Activated CD8-positive, alpha-beta memory T cell treated with anti-CD3 and anti-CD28 coated beads, Interleukin-2, amount 50 U/mL, for 48 hours (primary cell): ENCODE measurements around the gene NIP7.
A peak's percentile ranks its signal among the peaks of the same experiment; 100 is the strongest.
"Not testable (repeated sequence)": the region's sequence is repeated elsewhere in the genome, so short reads cannot be mapped to it uniquely, and the experiment has no call there.

Source experiments
- DNase-seq: peaks from one replicate; pipeline ENCODE4 v3.0.0-alpha.2; 2020

The NIP7 gene

GRCh38 chr16:69348222-69348621 lies 8.7 kb downstream of the NIP7 start:
- no peak for DNase-seq

- no peak for DNase-seq
Measured at GRCh38 chr16:69349536-69349935, 10.0 kb downstream of the NIP7 start.

DNA sequence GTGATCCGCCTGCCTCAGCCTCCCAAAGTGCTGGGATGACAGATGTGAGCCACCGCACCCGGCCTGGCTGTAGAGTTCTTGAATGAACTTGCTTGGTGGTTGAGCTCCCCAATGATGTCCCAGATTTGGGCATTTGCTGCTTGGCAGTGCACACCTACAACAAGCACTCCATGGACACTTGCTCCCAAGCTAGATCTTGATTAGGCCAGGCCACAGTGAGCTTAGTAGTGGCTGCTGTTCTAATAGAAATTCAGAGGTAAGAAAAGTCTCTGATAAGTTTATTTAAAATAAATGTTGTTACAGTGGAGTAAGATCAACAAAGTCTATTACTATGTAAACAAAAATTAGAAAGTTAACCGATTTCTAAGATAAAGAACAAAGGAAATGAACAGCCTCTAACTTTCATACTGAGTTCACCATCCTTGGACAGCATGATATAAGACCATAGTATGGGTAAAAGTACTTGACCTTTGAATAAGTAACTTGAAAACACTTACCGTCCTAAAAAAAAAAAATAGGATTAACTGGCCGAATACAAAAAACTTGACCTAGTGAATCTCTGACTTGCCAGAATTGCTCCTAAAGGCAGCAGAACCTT lies 11.1 kb downstream of the NIP7 start:
- DNase-seq: no peak

- DNase-seq: no peak
Measured at GRCh38 chr16:69351309-69352027, 11.9 kb downstream of the NIP7 start, which contains the start of gene TMED6. Gene TMED6, minus strand, starts transcription at chr16:69351786. Its CDS starts 33 bp downstream, at chr16:69351753.

GRCh38 chr16:69360070-69360469 lies 20.5 kb downstream of the NIP7 start:
- DNase-seq: not testable (repeated sequence)

DNA sequence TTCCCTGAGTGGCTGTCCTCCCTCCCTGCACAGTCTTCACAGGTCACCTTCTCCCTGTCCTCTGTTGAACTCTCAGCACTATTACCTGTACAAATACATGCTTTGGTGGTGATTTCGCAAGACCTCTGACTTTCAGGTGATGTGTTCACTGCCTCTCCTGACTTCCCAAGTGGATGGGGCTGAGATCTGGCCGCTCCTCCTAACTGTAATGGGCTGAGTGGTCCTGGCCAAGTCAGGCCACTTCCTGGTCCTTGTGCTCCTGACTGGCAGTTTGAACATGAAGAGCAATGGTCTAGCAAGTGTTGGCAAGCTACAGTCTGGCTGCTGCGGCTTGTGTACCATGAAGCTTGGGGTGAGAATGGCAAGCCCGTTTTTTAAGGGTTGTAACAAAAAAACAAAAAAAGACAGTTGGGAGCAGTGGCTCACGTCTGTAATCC lies 23.7 kb downstream of the NIP7 start:
- no peak for DNase-seq

- no peak for DNase-seq
Measured at GRCh38 chr16:69364088-69364487, 24.5 kb downstream of the NIP7 start.

- no peak for DNase-seq
Measured at GRCh38 chr16:69365901-69366300, 26.3 kb downstream of the NIP7 start.

- no peak for DNase-seq
Measured at GRCh38 chr16:69366431-69366830, 26.9 kb downstream of the NIP7 start.

DNA sequence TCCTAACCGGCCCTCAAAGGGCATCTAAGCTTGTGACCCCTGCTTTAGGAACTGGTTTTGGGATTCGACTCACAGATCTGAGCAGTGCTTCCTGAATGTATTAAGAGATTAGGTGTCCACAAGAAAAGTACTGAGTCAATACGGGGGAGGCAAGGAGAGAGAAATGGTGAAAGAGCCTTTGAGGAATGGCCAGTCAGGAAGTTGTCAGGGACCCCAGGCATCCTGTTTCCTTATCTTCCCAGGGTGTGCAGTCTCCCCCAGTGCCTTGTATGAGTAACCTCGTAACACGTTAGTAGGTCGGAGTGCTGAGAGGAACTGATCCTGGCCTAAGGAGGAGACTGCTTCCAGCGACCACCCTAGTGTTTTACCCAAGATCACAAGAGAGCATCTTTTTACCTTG lies 28.4 kb downstream of the NIP7 start:
- DNase-seq: no peak

- DNase-seq: no peak
Measured at GRCh38 chr16:69368866-69369265, 29.3 kb downstream of the NIP7 start.

GRCh38 chr16:69371564-69371963 lies 32.0 kb downstream of the NIP7 start:
- DNase-seq: no peak

DNA sequence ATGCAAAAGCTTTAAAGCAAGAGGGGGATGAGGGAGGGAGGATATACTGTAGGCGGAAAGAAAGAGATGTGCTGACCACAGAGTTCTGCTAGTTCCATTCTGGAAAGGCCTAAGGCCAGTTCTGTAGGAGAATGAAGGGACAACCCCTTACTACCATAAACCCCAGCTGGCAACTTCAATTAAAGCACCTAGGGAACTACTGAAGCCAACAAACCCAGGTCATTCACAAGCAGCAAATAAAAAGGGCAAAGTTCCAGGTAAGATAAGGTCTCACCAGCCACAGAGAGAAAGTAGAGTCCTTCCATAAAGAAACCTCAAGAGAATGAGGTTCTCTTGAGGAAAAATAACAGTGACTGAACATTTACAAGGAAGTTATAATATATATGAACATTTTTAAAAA lies 33.4 kb downstream of the NIP7 start:
- no peak for DNase-seq

DNA sequence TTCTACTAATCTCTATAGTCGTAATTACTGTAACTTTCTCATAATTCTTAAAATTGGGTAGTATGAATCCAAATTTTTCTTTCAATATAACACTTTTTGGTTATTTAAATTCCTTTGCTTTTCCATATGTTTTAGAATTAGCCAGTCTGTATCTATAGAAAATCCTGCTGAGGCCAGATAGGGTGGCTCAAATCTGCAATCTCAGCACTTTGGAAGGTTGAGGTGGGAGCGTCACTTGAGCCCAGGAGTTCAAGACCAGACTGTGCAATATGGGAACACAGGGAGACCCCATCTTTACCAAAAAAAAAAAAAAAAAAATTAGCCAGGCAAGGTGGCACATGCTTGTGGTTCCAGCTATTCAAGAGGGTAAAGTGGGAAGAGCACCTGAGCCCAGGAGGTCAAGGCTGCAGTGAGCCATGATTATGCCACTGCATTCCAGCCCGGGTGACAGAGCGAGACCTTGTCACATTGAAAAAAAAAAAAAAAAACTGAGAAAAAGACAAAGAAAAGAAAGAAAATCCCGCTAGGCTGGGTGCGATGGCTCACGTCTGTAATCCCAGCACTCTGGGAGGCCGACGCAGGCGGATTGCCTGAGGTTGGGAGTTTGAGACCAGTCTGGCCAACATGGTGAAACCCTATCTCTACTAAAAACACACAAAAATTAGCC lies 37.0 kb downstream of the NIP7 start:
- no peak for DNase-seq

DNA sequence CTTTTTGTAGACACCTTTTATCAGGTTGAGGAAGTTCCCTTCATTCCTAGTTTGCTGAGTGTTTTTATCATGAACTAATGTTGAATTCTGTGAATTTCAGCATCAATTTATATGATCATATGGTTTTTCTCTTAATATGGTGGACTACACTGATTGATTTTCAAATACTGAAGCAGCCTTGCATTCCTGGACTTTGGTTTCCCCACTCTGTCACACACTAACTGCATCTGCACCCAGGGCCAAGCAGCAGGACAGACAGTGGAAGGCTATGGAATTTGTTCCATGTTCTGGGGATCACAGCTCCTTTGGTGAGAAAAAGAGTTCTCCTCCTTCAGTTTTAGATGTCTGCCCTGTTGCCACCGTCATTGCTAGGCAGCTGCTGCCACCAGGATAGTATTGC lies 38.5 kb downstream of the NIP7 start:
- DNase-seq: no peak

DNA sequence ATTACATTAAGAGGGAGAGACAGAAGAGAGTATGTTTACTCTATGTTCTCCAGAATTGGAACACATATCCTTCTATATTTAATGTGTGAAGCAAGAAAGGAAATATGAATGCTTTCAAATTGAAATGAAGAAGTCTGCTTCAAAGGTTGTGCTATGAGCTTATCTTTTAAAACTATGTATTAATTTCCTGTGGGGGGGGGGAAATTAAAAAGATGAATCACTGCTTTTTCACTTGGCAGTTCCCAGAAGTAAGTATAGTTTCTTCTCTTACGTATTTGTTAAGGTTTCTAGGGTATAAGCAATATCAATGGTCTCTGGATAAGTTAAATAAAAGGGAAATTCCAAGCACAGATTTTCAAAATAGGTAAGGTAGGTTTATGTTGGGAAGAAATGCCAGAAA lies 39.2 kb downstream of the NIP7 start:
- no peak for DNase-seq

- DNase-seq: no peak
Measured at GRCh38 chr16:69381231-69381630, 41.7 kb downstream of the NIP7 start.

- DNase-seq: no peak
Measured at GRCh38 chr16:69382421-69382820, 42.8 kb downstream of the NIP7 start.

DNA sequence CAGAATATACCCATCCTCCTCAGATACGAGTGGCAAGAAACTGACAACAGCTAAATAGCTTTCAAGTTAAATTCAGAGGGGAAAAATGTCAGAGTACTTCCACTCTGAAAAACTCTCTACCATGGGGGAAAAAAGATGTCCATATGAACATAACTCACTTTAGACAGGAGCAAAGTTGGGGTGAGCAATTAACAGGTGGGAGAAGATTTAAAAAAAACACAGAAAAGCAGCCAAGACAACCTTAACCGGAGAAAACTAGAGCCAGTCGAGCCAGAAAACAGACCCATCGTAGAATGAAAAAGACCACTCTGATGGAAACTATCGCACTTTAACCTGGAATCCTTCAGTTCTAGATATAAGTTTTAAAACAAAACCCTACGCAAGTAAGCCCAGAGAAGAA lies 45.4 kb downstream of the NIP7 start:
- DNase-seq: no peak

DNA sequence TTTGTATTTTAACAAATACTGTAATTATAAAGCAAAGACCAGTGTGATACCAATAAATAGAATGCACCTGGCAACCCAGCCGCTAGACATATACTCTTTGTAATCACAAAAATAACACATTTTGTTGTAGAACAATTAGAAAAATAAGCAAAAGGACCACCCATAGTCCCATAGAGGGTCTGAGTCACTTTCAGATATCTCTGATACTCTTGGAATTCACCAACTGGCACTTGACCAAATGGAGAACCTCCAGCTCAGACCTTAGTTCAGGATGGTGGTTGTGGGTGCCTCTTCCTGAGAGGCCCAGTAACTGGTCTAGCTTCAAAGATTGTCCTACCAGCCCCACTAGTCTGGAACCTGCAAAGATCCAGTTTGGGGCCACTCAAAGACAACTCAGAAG lies 47.0 kb downstream of the NIP7 start:
- DNase-seq: peak; percentile 46
